Tibial nerve (tissue), 4 donors: ENCODE data around the gene SEC16B.

Experiments used
- EP300 ChIP-seq, 2 donors: sonication (generic); formaldehyde crosslinking; IDR thresholded peaks; one replicate each; pipeline ENCODE4 v1.6.1; 2017; ENCODE audit warnings: antibody characterized with exemption in 2 of 2, mild to moderate bottlenecking in 1 of 2
- POLR2A ChIP-seq, 2 donors: fragments of 450-650 bp; IDR thresholded peaks; one replicate each; pipeline ENCODE4 v1.6.1; 2017; ENCODE audit warnings: antibody characterized with exemption in 2 of 2, mild to moderate bottlenecking in 2 of 2, moderate library complexity in 2 of 2
- TF ChIP-seq, protein P1 (sequence below), 5 experiments: fragments of 200-600 bp in 3 of 5; fragments of 450-650 bp in 2 of 5; sonication (generic) in 3 of 5; IDR thresholded peaks; one replicate each; pipeline ENCODE4 v1.5.1; 2016 to 2019; ENCODE audit warnings: antibody characterized with exemption in 5 of 5, mild to moderate bottlenecking in 3 of 5, moderate library complexity in 2 of 5

DNA sequence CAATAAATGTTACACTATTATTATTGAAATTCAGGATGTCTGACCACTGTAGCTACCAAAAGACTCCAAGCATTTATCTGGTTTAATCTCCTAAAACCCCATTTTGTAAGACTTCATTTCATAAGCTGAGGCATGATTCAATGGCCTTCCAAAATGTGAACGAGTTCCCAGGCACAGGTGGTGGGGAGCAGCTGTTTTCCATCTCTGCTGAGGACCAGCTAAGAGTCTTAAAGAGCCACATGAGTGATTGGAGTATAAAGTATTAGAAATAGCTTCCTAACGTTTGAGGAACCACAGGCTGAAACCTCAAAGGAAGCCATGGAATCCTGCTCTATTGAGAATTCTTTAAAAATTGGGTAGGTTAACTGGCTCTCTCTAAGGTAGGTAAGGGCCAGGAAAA lies 44.9 kb downstream of the SEC16B start:
- TF ChIP-seq, protein P1, sequence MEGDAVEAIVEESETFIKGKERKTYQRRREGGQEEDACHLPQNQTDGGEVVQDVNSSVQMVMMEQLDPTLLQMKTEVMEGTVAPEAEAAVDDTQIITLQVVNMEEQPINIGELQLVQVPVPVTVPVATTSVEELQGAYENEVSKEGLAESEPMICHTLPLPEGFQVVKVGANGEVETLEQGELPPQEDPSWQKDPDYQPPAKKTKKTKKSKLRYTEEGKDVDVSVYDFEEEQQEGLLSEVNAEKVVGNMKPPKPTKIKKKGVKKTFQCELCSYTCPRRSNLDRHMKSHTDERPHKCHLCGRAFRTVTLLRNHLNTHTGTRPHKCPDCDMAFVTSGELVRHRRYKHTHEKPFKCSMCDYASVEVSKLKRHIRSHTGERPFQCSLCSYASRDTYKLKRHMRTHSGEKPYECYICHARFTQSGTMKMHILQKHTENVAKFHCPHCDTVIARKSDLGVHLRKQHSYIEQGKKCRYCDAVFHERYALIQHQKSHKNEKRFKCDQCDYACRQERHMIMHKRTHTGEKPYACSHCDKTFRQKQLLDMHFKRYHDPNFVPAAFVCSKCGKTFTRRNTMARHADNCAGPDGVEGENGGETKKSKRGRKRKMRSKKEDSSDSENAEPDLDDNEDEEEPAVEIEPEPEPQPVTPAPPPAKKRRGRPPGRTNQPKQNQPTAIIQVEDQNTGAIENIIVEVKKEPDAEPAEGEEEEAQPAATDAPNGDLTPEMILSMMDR (IDR thresholded peaks at IDR 0.05), result no peak
- TF ChIP-seq POLR2A (IDR thresholded peaks at IDR 0.05) (no peak), EP300 (IDR thresholded peaks at IDR 0.05) (no peak)
